Anterior cingulate cortex (tissue), 58 donors: ENCODE results near the gene STARD7.
"Not testable (repeated sequence)": the region's sequence is repeated elsewhere in the genome, so short reads cannot be mapped to it uniquely, and the experiment has no call there.

Experiments
- DNase-seq, 58 donors: peaks; one replicate each; lab custom pipeline; 2025; lab: John Stamatoyannopoulos, UW

STARD7 gene

DNA sequence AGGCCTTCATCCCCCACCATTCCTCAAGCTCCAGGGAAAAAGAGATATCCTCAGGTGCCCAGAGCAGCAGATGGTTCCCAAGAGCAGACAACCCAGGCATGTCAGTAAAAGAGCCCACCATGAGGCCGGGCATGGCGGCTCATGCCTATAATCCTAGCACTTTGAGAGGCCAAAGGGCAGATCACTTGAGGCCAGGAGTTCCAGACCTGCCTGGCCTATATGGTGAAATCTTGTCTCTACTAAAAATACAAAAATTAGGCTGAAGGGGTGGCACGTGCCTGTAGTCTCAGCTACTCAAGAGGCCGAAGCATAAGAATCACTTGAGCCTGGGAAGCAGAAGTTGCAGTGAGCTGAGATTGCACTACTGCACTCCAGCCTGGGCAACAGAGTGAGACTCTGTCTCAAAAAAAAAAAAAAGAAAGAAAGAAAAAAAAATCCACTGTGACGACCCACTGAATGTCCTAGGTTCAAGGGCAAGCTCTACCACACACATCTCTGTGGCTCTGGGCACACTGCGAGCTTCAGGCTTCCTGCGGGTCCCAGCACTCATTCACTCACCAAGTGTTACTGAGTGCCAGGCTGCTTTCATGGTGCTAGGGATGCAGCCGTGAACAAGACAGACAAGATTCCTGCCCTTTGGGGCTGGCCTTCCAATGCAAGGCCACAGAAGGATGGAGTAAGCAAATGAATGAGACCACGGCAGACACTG lies 56.9 kb downstream of the STARD7 start:
- no peak for DNase-seq

DNA sequence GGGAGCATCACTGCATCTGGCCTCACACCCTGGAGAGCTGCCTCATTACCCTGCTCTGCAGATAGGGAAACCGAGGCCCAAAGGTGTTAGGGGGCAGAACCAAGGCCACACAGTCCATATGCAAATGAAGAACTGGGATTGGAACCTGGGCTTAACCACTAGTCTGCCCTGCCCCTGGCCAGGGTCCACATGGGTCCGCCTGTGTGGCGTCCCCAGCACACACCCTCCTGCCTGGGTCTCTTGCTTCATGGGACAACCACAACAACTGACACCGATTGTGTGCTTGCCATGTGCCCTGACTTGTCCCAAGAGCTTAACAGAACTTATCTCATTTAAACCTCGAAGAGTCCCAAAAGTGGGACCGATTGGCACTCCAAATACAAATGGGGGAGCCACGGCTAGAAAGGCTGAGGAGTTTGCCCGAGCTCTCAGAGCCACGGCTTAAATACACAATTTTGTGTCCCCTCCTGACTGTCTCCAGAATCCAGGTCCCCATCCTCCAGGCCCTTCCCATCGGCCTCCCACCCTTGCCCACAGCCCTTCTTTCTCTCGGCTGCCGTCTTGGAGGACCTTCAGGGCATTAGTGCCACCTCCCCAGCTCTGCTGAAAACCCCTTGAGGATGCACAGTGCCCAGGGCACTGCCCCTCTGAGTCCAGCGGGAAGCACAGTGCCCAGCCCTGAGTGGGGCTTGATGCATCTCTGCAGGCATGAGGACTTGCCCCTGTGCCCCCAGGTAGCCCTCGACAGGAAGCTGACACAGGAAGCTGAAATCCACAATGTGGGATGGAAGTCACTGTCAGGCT lies 57.6 kb downstream of the STARD7 start:
- no peak for DNase-seq

DNA sequence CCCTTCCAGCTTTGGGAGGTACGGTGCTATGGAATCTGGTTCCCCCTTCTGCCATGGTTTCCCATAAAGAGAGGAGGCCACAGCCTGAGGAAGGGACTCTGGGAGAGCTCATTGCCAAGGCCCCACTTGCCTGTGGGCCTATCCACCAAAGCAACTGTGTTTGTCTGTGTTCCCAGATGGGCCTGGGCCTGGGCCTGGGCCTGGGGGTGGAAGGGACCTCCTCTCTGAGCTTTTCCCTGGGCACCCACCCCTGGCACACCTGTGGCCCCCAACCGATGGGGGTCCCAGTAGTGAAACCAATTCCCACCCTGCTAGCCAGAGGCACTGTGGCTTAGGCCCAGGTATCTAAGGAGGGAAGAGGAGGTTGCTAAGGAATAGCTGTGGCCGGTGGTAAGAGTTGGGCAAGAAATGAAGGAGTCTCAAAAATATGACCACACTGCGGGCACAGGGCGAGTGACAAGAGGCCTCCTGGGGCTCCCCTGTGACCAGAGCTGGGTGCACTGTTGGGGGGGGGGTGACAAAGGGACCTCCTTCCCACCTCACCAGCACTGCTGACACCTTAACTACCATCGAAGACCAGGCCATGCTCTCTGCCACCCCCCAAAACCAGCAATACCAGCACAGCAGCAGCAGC lies 58.5 kb downstream of the STARD7 start:
- DNase-seq = no peak

DNA sequence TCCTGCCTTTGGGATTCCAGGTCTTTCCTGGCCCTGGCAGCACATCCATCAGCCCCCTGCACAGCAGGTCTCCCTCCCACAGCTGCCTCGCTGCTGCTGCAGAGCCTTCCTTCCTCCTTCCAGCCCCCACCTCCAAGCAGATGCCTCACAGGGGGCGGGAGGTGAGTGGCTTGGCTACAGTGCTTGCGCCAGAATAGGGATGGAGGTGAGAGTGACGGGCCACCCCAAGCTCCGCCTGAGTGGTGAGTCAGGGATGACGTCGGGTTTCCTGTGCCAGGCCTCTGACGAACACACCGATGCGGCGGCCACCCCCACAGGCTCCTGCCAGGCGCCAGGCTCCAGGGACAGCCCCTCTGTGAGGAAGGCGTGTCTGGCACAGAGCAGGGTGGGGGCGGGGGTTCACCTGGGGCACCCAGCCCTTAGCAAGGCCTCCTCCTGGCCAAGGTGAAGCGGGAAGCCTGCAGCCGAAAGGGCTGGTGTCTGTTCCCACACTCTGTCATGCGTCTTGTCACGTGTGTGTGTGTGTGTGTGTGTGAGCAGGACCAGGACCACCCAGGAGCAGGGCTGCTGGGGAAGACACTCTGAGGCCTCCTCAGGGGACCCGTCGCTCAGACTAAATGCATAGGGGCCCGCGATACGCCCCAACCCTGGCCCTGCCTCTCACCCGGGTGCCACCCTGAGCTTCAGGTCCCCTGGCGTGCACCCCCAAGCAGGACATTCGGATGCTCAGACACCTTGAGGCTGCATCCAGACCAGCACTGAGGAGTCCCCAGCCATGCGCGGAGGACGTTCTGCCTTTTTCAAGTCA lies 60.0 kb downstream of the STARD7 start:
- peak in 29 of 58 donors; percentile 12 to 77 (median 35) for DNase-seq

DNA sequence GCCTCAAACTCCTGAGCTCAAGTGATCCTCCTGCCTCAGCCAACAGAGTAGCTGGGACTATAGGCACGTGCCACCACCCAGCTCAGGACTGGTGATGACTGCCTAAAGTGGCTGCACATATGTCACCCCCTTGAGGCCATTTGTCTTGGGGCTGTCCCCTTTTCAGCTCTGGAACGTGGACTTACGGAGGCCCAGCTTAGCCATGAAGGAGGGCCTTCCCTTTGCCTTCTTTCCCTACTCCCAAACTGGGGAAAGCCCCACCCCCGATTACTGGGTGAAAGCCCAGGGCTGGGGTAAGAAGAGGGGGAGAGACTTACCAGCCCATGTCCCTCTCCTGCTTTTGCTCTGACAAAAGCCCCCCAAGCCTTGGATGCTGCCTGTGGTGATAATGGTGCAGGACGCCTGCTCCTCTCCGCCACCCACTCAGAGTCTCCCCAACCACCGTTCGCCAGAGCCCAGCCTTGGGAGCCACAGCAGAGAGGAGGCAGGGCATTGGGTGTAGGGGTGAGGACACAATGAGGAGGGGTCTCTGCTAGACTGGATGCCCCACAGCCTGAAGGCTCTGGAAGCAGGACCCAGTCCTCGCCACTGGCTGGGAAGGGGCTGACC lies 60.9 kb downstream of the STARD7 start:
- no peak for DNase-seq

DNA sequence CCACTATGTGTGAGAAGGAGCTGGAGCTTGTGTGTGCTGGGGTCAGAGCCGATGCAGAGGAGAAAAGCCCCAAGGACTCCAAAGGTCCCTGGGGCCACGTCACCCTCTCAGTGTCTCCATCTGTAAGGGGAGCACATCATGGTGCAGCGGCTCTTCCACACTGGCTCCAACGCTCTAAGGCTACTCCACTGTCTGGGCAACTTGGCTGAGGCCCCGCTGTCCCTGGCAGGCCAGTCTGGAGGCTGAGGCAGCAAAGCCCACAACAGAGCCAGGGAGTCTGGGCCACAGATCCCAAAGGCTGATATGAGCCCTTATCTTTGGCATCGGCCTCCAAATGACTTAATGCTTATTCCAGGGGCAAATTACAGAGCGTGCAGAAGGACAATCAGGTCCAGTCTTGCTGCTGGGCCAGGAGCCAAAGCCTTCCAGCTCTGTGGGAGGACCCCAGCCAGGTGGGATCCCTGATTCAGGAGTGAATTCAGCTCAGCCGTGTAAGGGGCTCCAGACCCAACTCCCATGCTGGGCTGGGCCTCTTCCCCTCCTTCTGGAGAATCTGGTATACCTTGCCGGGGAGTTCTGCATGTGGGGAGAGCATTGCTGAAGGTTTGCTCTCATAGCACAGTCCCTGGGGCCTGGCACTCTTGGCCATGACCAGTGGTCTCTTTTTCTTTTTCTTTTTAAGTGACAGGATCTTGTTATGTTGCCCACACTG lies 61.6 kb downstream of the STARD7 start:
- no peak for DNase-seq

DNA sequence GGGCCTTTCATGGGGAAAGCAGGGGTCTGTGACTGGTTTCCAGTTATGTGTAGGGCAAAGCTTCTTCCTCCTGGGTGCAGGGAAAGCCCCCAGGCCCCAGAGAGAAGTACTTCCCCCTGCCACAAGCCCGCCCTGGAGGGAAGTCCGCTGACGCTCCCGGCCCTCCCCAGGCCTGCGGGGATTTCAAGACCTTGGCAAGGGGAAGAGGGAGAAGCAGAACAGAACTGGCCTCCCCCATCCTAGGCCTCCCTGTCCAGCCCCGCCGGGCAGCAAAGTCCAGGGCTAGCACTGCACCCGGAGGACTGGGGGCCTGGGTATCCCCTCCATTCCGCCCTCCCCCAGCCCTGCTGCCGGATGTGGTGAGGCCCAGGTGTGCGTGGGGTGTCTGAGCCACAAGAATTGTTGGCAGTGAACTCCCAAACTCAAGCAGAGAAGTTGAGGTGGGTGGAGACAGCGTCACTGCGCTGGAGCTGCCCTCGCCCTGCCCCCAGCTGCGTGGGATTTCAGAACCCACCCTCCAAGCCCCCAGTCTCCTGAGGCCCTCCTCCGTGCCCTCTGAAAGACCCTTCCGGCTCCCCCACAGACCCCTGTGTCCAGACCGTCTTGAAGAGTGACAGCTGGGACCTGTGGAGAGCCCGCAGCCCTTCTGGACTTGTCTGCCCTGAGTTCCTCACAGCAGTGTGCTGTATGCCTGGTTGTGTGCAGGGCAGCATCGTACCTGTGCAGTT lies 62.3 kb downstream of the STARD7 start:
- DNase-seq = peak in 21 of 58 donors; percentile 14 to 57 (median 32)

DNA sequence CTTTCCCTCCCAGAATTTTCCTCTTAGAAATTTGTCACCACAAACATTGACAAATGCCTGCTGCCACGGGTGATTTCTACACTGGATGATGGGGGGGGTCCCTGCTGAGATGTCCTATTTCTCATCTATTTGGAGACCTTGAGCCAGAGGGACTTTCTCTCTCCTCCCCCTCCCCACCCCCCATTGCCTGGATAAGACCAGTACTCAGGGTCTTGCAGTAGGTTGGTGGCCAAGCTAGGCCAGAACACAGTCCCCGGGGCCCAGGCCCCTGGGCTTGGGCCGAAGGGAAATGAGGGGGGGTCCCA lies 62.8 kb downstream of the STARD7 start:
- DNase-seq = peak in 1 of 58 donors; percentile 41

DNA sequence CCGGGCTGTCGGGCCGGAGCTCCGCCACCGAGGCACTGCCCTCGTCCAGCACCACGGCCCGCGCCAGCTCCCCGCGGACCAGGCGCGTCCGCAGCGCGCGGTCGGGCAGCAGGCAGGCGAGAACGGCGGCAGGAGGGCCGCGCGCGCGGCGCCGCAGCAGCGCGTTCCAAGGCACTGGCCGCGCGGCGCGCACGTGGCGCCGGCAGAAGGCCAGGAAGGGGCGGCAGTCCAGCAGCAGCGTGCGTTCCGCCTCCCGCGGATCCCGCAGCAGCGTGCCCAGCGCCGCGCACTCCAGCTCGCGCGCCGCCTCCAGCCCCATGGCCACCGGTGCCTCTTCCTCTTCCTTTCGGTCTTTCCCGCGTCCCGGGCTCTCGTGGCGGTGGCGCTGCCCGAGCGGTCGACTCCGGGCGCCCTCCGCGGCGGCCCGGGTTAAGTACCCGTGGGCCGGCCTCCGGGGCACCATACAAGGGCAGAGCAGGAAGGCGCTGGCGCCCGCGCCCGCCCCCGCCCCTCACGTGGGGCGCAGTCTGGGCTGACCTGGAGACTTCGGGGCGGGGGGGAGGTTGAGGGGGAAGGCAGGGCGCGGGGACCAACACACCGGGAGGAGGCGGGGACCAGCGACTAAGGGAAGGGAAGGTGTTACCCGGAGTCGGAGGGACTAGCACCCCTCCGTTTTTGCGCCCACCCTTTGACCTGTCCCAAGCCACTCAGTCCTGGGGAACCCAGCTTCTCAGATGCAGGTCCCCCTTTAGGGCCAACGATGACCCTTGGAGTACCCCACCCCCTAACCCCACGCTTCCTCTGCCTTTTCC lies 63.4 kb downstream of the STARD7 start, which contains the start of gene DUSP2:
TSS of gene DUSP2 (minus strand) at position 405 of the 812 bp plus-strand sequence. CDS start at position 319, 86 bp downstream.
- peak in 47 of 58 donors; percentile 28 to 82 (median 60) for DNase-seq

DNA sequence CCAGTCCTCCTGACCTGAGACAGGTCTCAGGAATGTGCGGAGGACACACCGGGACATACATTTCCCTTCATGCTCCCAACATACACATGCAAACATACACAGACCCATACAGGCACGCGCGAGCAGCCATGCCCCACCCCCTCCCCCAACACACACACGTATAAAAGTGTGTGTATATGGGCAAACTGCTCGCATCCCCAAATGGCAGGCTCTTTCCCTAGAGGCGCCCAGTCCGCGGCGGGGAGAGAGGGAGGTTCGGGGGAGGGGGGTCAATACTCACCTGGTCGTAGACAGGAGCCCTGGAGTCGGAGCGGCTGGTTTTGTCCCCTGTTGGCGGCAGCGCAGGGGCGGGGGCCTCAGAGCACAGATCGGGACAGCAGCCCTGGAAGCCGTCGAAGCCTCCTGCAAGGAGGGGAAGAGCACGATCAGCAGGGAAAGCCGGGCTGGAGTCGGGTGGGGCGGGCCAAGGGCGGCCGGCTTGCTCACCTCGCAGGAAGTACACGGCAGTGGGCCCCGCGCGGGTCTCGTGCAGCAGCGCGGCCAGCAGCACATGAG lies 64.1 kb downstream of the STARD7 start:
- peak in 4 of 58 donors; percentile 19 to 58 (median 28) for DNase-seq

DNA sequence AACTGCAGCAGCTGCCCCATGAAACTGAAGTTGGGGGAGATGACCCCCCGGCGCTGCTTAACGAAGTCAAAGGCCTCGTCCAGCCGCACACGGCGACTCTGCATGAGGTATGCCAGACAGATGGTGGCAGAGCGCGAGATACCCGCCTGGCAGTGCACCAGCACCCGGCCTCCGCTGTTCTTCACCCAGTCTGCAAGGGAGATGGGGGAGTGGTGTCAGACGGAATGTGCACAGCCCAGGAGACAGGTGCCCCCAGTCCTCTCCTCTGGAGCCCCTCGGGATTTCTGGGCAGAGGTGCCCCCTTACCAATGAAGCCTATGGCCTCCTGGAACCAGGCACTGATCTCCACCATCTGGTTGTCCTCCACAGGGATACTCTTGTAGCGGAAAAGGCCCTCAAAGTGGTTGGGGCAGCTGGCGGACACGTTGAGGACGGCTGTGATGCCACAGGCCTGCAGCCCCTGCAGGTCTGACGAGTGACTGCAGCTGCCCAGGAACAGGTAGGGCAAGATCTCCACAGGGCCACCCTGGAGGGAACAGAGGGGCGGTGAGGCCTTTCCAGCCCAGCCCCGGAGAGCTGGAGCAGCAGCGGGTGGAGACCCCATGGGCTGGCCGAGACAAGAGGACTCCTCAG lies 64.7 kb downstream of the STARD7 start:
- DNase-seq = peak in 13 of 58 donors; percentile 4 to 59 (median 18)

DNA sequence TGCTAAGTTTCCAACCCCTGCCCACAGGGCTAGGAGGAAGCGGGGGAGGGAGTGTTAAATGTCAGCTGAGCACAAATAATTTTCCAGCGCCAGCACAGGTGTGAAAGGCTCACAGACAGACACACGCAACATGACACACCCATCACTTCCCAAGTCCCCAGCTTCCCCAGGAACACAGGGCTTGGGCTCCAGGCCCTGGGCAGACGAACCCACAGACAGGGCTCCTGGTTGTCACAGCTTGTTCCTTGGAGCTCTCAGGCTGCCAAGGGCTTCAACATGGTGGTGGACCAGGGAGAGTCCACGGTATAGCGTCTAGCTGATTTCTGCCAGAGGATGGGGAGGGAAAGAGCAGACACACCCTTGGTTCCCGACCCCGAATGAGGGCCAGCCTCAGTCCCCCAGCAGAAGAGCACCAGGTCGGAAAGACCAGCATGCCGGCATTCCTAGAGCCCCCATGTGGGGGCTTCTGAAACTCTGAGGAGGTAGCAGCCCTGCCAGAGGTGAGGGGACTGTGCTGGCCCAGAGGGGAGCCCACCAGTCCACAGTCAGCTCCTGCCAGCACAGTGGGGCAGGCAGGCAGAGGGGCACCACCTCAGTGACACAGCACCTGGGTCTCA lies 65.3 kb downstream of the STARD7 start:
- no peak for DNase-seq

DNA sequence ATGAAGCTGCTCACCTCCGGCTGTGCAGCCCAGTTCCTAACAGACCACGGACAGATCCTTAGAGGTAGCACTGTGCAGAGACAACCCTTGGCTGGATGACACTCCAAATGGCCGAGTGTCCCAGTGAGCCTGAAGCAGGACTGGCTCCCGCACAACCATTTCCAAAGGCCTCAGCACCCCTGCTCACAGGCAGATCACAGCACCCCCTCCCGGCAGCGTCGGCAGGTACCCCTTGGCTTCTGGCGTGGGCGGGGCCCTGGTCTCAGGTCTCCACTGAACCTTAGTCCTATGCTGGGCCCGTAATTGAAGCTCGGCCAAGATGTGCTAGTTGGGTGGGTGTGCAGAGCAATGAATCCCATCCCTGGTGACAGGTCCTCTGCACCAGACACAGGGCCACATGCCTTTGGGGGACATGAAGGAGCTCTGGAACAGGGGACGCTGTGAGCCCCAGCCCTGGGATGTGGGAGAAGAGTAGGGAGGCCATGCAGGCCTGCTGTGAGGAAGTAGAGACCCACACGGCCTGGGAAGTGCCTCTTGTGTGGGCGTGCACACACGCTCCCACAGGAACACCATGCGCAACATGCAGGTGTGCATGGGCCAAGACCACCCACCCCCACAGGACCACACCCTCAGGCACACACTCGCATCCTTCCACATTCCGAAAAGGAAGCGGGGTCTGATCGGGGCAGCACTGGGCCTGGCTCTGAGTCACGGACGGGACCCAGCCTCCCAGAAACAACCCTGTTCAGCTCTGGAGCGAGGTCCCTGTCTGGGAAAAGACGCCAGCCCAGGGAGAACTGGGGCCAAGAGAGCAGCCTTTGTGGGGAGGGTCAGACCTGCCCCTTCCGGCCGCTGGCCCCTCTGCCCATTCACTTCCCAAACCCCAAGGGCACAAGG lies 66.2 kb downstream of the STARD7 start:
- DNase-seq = no peak

DNA sequence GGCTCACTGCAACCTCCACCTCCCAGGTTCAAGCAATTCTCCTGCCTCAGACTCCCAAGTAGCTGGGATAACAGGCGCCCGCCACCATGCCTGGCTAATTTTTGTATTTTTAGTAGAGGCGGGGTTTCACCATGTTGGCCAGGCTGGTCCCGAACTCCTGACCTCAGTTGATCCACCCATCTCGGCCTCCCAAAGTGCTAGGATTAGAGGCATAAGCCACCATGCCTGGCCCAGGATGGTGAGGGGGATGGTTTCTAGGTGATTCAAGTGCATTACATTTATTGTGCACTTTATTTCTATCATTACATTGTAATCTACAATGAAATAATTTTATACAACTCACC lies 67.0 kb downstream of the STARD7 start:
- DNase-seq = not testable (repeated sequence)

DNA sequence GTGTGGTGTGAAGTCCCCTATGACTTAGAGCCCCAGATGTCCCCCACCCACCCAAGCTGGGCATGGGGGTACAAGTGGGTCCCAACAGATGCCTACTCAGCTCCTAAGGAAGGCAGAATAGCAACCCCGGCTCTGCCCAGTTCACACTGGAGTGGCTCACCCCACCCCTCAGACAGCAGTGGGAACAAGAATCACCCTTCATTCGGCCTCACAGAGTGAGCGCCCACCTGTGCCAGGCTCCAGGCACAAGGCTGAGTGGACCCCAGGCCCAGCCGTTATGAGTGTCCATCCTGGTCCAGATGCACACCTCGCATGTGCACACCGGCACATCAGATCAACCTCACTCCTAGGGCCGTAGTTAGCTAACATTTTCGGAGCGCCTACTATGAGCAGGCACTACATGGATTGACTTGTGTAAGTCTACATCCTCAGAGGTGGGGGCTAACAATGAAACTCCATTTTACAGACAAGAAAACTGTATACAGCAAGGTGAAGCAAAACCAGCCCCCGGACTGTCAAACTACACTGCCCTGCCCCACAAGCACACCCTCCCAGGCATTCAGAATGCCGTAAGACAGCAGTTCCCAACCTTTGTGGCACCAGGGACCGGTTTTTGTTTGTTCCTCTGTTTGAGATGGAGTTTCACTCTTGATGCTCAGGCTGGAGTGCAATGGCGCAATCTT lies 67.5 kb downstream of the STARD7 start:
- DNase-seq = no peak
